SHP77 (cell line): ENCODE measurements around the gene SPACA1.
"Not testable (repeated sequence)": the region's sequence is repeated elsewhere in the genome, so short reads cannot be mapped to it uniquely, and the experiment has no call there.

Experiments
- DNase-seq, 2 experiments: peaks; one replicate each; lab custom pipeline; 2025; lab: John Stamatoyannopoulos, UW

SPACA1 gene

GRCh38 chr6:88047510-88048150 is at the start of gene SPACA1:
Gene SPACA1, plus strand, starts transcription at chr6:88047841. Its CDS starts 65 bp downstream, at chr6:88047906.
- no peak for DNase-seq

- DNase-seq = no peak
Measured at GRCh38 chr6:88000713-88001112, 46.9 kb upstream of the SPACA1 start.

- not testable (repeated sequence) for DNase-seq
Measured at GRCh38 chr6:88001279-88001678, 46.4 kb upstream of the SPACA1 start.

GRCh38 chr6:88004707-88005106 is 42.9 kb upstream of the SPACA1 start:
- no peak for DNase-seq

GRCh38 chr6:88006557-88006956 is 41.1 kb upstream of the SPACA1 start:
- DNase-seq = no peak

GRCh38 chr6:88008411-88008810 is 39.2 kb upstream of the SPACA1 start:
- no peak for DNase-seq

- no peak for DNase-seq
Measured at GRCh38 chr6:88008831-88009231, 38.8 kb upstream of the SPACA1 start.

GRCh38 chr6:88013015-88013414 is 34.6 kb upstream of the SPACA1 start:
- no peak for DNase-seq

GRCh38 chr6:88013554-88013953 is 34.1 kb upstream of the SPACA1 start:
- DNase-seq = no peak

GRCh38 chr6:88020439-88020838 is 27.2 kb upstream of the SPACA1 start:
- no peak for DNase-seq

GRCh38 chr6:88024696-88025095 is 22.9 kb upstream of the SPACA1 start:
- no peak for DNase-seq

- no peak for DNase-seq
Measured at GRCh38 chr6:88031550-88031949, 16.1 kb upstream of the SPACA1 start.

GRCh38 chr6:88044530-88044929 is 3.1 kb upstream of the SPACA1 start:
- no peak for DNase-seq

- DNase-seq = no peak
Measured at GRCh38 chr6:88045521-88046136, 2.0 kb upstream of the SPACA1 start.

- peak in 1 of 2 experiments; percentile 2 for DNase-seq
Measured at GRCh38 chr6:88048578-88048977, 937 bp downstream of the SPACA1 start.

- DNase-seq = no peak
Measured at GRCh38 chr6:88050140-88050818, 2.6 kb downstream of the SPACA1 start.

GRCh38 chr6:88059191-88059590 is 11.6 kb downstream of the SPACA1 start:
- DNase-seq = no peak

GRCh38 chr6:88062376-88062775 is 14.7 kb downstream of the SPACA1 start:
- DNase-seq = no peak

- DNase-seq = no peak
Measured at GRCh38 chr6:88072462-88072861, 24.8 kb downstream of the SPACA1 start.

- no peak for DNase-seq
Measured at GRCh38 chr6:88074791-88075190, 27.1 kb downstream of the SPACA1 start.

- no peak for DNase-seq
Measured at GRCh38 chr6:88077305-88077704, 29.7 kb downstream of the SPACA1 start.

- no peak for DNase-seq
Measured at GRCh38 chr6:88086792-88087191, 39.2 kb downstream of the SPACA1 start.

- DNase-seq = no peak
Measured at GRCh38 chr6:88089708-88090107, 42.1 kb downstream of the SPACA1 start.
